Stimulated activated CD8-positive, alpha-beta memory T cell treated with anti-CD3 and anti-CD28 coated beads, Interleukin-15, amount 100 ng/mL, for 1 hour (primary cell): ENCODE results near the gene MRPL19.

ENCODE experiments used
- DNase-seq: peaks from one replicate; pipeline ENCODE4 v3.0.0-alpha.2; 2020; ENCODE audit warnings: low read depth

MRPL19 gene

GRCh38 chr2:75646583-75647425, at the start of gene MRPL19:
Gene MRPL19, plus strand, starts transcription at chr2:75646783. Its CDS starts 25 bp downstream, at chr2:75646808.
- peak; percentile 46 for DNase-seq

- DNase-seq, result no peak
Observed at GRCh38 chr2:75596784-75597183, 49.8 kb upstream of the MRPL19 start.

- DNase-seq, result no peak
Observed at GRCh38 chr2:75597949-75598348, 48.6 kb upstream of the MRPL19 start.

GRCh38 chr2:75598589-75599155, 47.9 kb upstream of the MRPL19 start:
- no peak for DNase-seq

- DNase-seq, result no peak
Observed at GRCh38 chr2:75600461-75601011, 46.0 kb upstream of the MRPL19 start.

- no peak for DNase-seq
Observed at GRCh38 chr2:75602724-75603342, 43.8 kb upstream of the MRPL19 start.

GRCh38 chr2:75603477-75603876, 43.1 kb upstream of the MRPL19 start:
- DNase-seq, result no peak

- DNase-seq, result no peak
Observed at GRCh38 chr2:75604484-75604883, 42.1 kb upstream of the MRPL19 start.

GRCh38 chr2:75605770-75606529, 40.6 kb upstream of the MRPL19 start:
- DNase-seq, result no peak

GRCh38 chr2:75606761-75607399, 39.7 kb upstream of the MRPL19 start:
- no peak for DNase-seq

- no peak for DNase-seq
Observed at GRCh38 chr2:75607400-75607798, 39.2 kb upstream of the MRPL19 start.

GRCh38 chr2:75607988-75608683, 38.4 kb upstream of the MRPL19 start:
- no peak for DNase-seq

GRCh38 chr2:75608684-75609333, 37.8 kb upstream of the MRPL19 start:
- DNase-seq, result no peak

GRCh38 chr2:75609334-75609689, 37.3 kb upstream of the MRPL19 start:
- no peak for DNase-seq

GRCh38 chr2:75609937-75610508, 36.6 kb upstream of the MRPL19 start:
- no peak for DNase-seq

- DNase-seq, result no peak
Observed at GRCh38 chr2:75610671-75611070, 35.9 kb upstream of the MRPL19 start.

GRCh38 chr2:75612108-75612861, 34.3 kb upstream of the MRPL19 start:
- no peak for DNase-seq

- DNase-seq, result no peak
Observed at GRCh38 chr2:75612862-75613243, 33.7 kb upstream of the MRPL19 start.

- DNase-seq, result no peak
Observed at GRCh38 chr2:75614162-75614651, 32.4 kb upstream of the MRPL19 start.
